GM12878 (cell line): ENCODE data around the gene FUT6. TPM values are rescaled to one million over a fixed set of nuclear protein-coding genes. Genes with fewer than 3 reads are reported as not detected.
A peak's percentile ranks its signal among the peaks of the same experiment; 100 is the strongest.

Source experiments
- ATAC-seq: fragments of 200-7000 bp; cut with Tn5 transposase; 3 replicates; pipeline ENCODE4 v1.9.1; 2020; ENCODE audit warnings: mild to moderate bottlenecking, moderate library complexity
- BruUV-seq: library from RNA; stranded (reverse); fragments of 400-500 nt; replicated peaks from 2 replicates; lab custom pipeline; 2021; lab: Mats Ljungman, UMichigan
- CTCF ChIA-PET: fragments of 300-600 bp; sonication (Branson Sonifier 250); formaldehyde crosslinking; extraction: SDS; loops from one replicate; lab custom pipeline; 2021; ENCODE audit warnings: inconsistent platforms; lab: Yijun Ruan, JAX
- POLR2A ChIA-PET: fragments of 350-600 bp; formaldehyde crosslinking; extraction: SDS; loops from one replicate; lab custom pipeline; 2021; ENCODE audit warnings: inconsistent platforms; lab: Charles Lee
- RAD21 ChIA-PET: fragments of 300-600 bp; sonication (Branson Sonifier 250); formaldehyde crosslinking; loops from one replicate; lab custom pipeline; 2023; ENCODE audit warnings: antibody characterized with exemption; ENCODE audit not compliant: unreplicated experiment; lab: Charles Lee
- SMC1A ChIA-PET: fragments of 300-600 bp; sonication (Branson Sonifier 250); formaldehyde crosslinking; loops from one replicate; lab custom pipeline; 2023; ENCODE audit not compliant: unreplicated experiment, uncharacterized antibody; lab: Charles Lee
- DNase-seq: peaks from one replicate; pipeline ENCODE4 v3.0.0-alpha.2; 2011; ENCODE audit warnings: low read depth, low spot score
- FAIRE-seq: peaks from 3 replicates; lab custom pipeline; 2011; peaks lifted over from hg19 to GRCh38; lab: Jason Lieb, UNC
- H2AFZ ChIP-seq: 2 replicates; pipeline ENCODE4 v1.6.0; 2011; ENCODE audit warnings: low read depth, low read length, control low read depth; ENCODE audit not compliant: control insufficient read depth
- H3K27ac ChIP-seq: 2 replicates; pipeline ENCODE4 v1.5.1; 2011; ENCODE audit warnings: control low read depth; ENCODE audit not compliant: control insufficient read depth, insufficient read depth
- H3K27me3 ChIP-seq, 2 experiments: replicated peaks in 1 of 2; 2 replicates each; pipeline versions ENCODE4 v1.6.0 to v1.6.1; 2011; ENCODE audit warnings: low read length in 1 of 2; ENCODE audit not compliant: control insufficient read depth in 2 of 2, insufficient read depth in 2 of 2
- H3K36me3 ChIP-seq, 2 experiments: 2 replicates each; pipeline ENCODE4 v1.5.1; 2011; ENCODE audit warnings: low read length in 1 of 2; ENCODE audit not compliant: control insufficient read depth in 2 of 2, insufficient read depth in 2 of 2
- H3K4me1 ChIP-seq: 2 replicates; pipeline ENCODE4 v1.6.1; 2011; ENCODE audit warnings: mild to moderate bottlenecking, low read length, moderate library complexity, mixed read lengths; ENCODE audit not compliant: control insufficient read depth, insufficient read depth
- H3K4me2 ChIP-seq: 2 replicates; pipeline ENCODE4 v1.6.0; 2011; ENCODE audit warnings: control low read depth; ENCODE audit not compliant: control insufficient read depth, insufficient read depth
- H3K4me3 ChIP-seq: fragments of 200-600 bp; sonication (generic); 2 replicates; pipeline ENCODE4 v1.5.1; 2016
- H3K79me2 ChIP-seq: 2 replicates; pipeline ENCODE4 v1.6.0; 2011; ENCODE audit warnings: low read length; ENCODE audit not compliant: control insufficient read depth, insufficient read depth
- H3K9ac ChIP-seq: 2 replicates; pipeline ENCODE4 v1.8.0; 2011; ENCODE audit warnings: low read length, control low read depth, mixed read lengths; ENCODE audit not compliant: control insufficient read depth, insufficient read depth
- H3K9me3 ChIP-seq: replicated peaks from 3 replicates; pipeline ENCODE4 v1.5.1; 2011; ENCODE audit warnings: mild to moderate bottlenecking, low read length; ENCODE audit not compliant: control insufficient read depth, insufficient read depth
- H4K20me1 ChIP-seq: 2 replicates; pipeline ENCODE4 v1.6.0; 2011; ENCODE audit not compliant: control insufficient read depth, insufficient read depth
- ATF3 ChIP-seq: IDR thresholded peaks from 2 replicates; pipeline ENCODE4 v1.6.1; 2011; ENCODE audit warnings: low read depth, mild to moderate bottlenecking, low read length, moderate library complexity, borderline replicate concordance; ENCODE audit errors: extremely low read depth
- BHLHE40 ChIP-seq, 2 experiments: fragments of 450-650 bp in 1 of 2; IDR thresholded peaks; 2 replicates each; pipeline ENCODE4 v1.6.1; 2011 to 2017; ENCODE audit warnings: low read depth in 2 of 2, borderline replicate concordance in 1 of 2, improper control_type of control experiment in 1 of 2, low read length in 1 of 2, mild to moderate bottlenecking in 1 of 2
- GATAD2B ChIP-seq: fragments of 450-650 bp; conservative IDR thresholded peaks from 2 replicates; pipeline ENCODE4 v1.6.1; 2017; ENCODE audit warnings: low read depth, mild to moderate bottlenecking, moderate library complexity
- JUNB ChIP-seq: IDR thresholded peaks from 2 replicates; pipeline ENCODE4 v1.6.1; 2016; ENCODE audit warnings: antibody characterized with exemption, mild to moderate bottlenecking
- LARP7 ChIP-seq: fragments of 450-650 bp; IDR thresholded peaks from 2 replicates; pipeline ENCODE4 v1.6.1; 2017; ENCODE audit warnings: mild to moderate bottlenecking
- PML ChIP-seq: IDR thresholded peaks from 2 replicates; pipeline ENCODE4 v1.6.1; 2012; ENCODE audit warnings: low read length, inconsistent platforms
- RCOR1 ChIP-seq: conservative IDR thresholded peaks from 2 replicates; pipeline ENCODE4 v1.6.1; 2012; ENCODE audit warnings: low read depth, low read length, improper control_type of control experiment
- SMAD5 ChIP-seq: IDR thresholded peaks from 2 replicates; pipeline ENCODE4 v1.6.1; 2016; ENCODE audit warnings: antibody characterized with exemption, low read depth
- SP1 ChIP-seq: IDR thresholded peaks from one replicate; pipeline ENCODE4 v1.6.1; 2011; ENCODE audit warnings: low read depth, low read length
- TAF1 ChIP-seq: IDR thresholded peaks from 2 replicates; pipeline ENCODE4 v1.6.1; 2011; ENCODE audit warnings: mild to moderate bottlenecking, low read depth, low read length, borderline replicate concordance
- TCF12 ChIP-seq: IDR thresholded peaks from 2 replicates; pipeline ENCODE4 v1.6.1; 2011; ENCODE audit warnings: low read depth, mild to moderate bottlenecking, low read length
- TCF3 ChIP-seq: IDR thresholded peaks from 2 replicates; pipeline ENCODE4 v1.6.1; 2012; ENCODE audit warnings: low read depth, mild to moderate bottlenecking, low read length, borderline replicate concordance; ENCODE audit not compliant: insufficient read depth
- ZNF207 ChIP-seq: fragments of 450-650 bp; IDR thresholded peaks from 2 replicates; pipeline ENCODE4 v1.6.1; 2014; ENCODE audit warnings: antibody characterized with exemption, mild to moderate bottlenecking, borderline replicate concordance
- WGBS: methylation state at CpG from one replicate; pipeline ENCODE4 v1.1.6; 2016; ENCODE audit warnings: low lambda C conversion rate; ENCODE audit not compliant: insufficient replicate concordance, insufficient coverage; ENCODE audit errors: missing lambda C conversion rate; 5-methylcytosine and 5-hydroxymethylcytosine counted together
- in situ Hi-C: fragments of 300-500 bp; cut with MboI; formaldehyde crosslinking; loops from 9 replicates; pipeline ENCODE4 v1.14.3; 2018; ENCODE audit warnings: mixed read lengths
- intact Hi-C: fragments of 100-400 bp; cut with micrococcal nuclease; formaldehyde crosslinking; loops from one replicate; pipeline ENCODE4 v1.14.2; 2022; ENCODE audit not compliant: unreplicated experiment
- polyA plus RNA-seq, 11 experiments: library from polyadenylated mRNA; depleted of rRNA in 4 of 11; unstranded in 6 of 11; stranded (reverse) in 5 of 11; fragments of >200 nt; fragmentation: Nextera tagmentation in 4 of 11; fragmentation: Illumina TruSeq in 1 of 11; extraction: Ambion mirVana in 4 of 11; extraction: Trizol in 1 of 11; gene quantifications; 1 replicate in 1 of 11; 2 replicates in 10 of 11; pipeline versions ENCODE4 v1.2.1 to v1.2.3, GENCODE V29; 2011 to 2016; ENCODE audit warnings: inconsistent platforms in 2 of 11, missing spikeins in 2 of 11, low read depth in 1 of 11
- total RNA-seq, 4 experiments: library from RNA; depleted of rRNA in 3 of 4; stranded (reverse); fragments of >200 nt in 3 of 4; fragmentation: Illumina TruSeq in 1 of 4; extraction: Trizol in 1 of 4; gene quantifications; 2 replicates each; pipeline versions ENCODE4 v1.2.1 to v1.2.3, GENCODE V29; 2013 to 2021
- TF ChIP-seq, protein P1 (sequence below): IDR thresholded peaks from 2 replicates; pipeline ENCODE4 v1.6.1; 2011; ENCODE audit warnings: mild to moderate bottlenecking, low read depth, low read length, moderate library complexity; ENCODE audit not compliant: insufficient replicate concordance
- TF ChIP-seq, protein P2 (sequence below): IDR thresholded peaks from 2 replicates; pipeline ENCODE4 v1.6.1; 2012; ENCODE audit warnings: low read depth, low read length, improper control_type of control experiment
- TF ChIP-seq, protein P3 (sequence below): fragments of 450-650 bp; IDR thresholded peaks from 2 replicates; pipeline ENCODE4 v1.6.1; 2016; ENCODE audit warnings: mild to moderate bottlenecking

FUT6 gene
- total and polyA plus RNA-seq, 10 of the 15 experiments (the other 5 are each of a cell fraction or from before 2014, with no cell fraction given): not detected

GRCh38 chr19:5827891-5828660, 11.4 kb downstream of the FUT6 start:
- RAD21 ChIA-PET: no interaction called here
- Histone ChIP-seq H3K4me1 (peaks cover 24% of the 10 kb centered on the region), H4K20me1 (no peaks in the 10 kb centered on the region), H3K79me2 (no peaks in the 10 kb centered on the region), H3K4me2 (peak overlapping the region; percentile 93), H3K36me3 (no peaks in the 10 kb centered on the region), H3K27me3 (peaks cover 0 to 4% of the 10 kb centered on the region in 2 experiments; a peak in 2 of 4 replicates), H3K9ac (peak overlapping the region; percentile 82), H3K27ac (peak overlapping the region; percentile 70; the same call in 1 of the 2 replicates), H3K9me3 (no peaks in the 10 kb centered on the region), H2AFZ (peak overlapping the region; percentile 87), H3K4me3 (peak overlapping the region; percentile 63)
- no TSS peak for BruUV-seq
- WGBS: 2% methylated on average over 56 of the region's 91 CpGs
- in situ Hi-C loops (no loop called here), intact Hi-C loops (no loop called here)
- ATAC-seq (peak; percentile 74), FAIRE-seq (no peak), DNase-seq (peak; percentile 38)
- CTCF ChIA-PET: interaction anchor here (2.7 kb wide), 1 partner anchor 24 kb away, joined by 10 read pairs; no protein-coding TSS in a partner anchor
- SMC1A ChIA-PET: interaction anchor here (0.9 kb wide), 1 partner anchor 24 kb away, joined by 3 read pairs; no protein-coding TSS in a partner anchor
- POLR2A ChIA-PET: interaction anchor here (0.7 kb wide), 1 partner anchor 108 kb away, joined by 3 read pairs; the partner anchor contains the start of gene LONP1
- 0 out of 2 replicates have a peak, but pooled peaks have one; percentile 18 for TF ChIP-seq TCF12
- 0 out of 2 replicates have a peak, but pooled peaks have one; percentile 32 for TF ChIP-seq GATAD2B
- TF ChIP-seq BHLHE40 (IDR thresholded peaks at IDR 0.05; ENCODE audit: borderline replicate concordance in 1 of 2, low read depth in 2 of 2, low read length in 1 of 2): peak in 1 of 2 experiments; percentile 66; a peak in 2 of 4 replicates
- TF ChIP-seq JUNB: peak; percentile 33
- peak; percentile 47; the same call in 1 of the 2 replicates for TF ChIP-seq TAF1
- TF ChIP-seq, protein P1, sequence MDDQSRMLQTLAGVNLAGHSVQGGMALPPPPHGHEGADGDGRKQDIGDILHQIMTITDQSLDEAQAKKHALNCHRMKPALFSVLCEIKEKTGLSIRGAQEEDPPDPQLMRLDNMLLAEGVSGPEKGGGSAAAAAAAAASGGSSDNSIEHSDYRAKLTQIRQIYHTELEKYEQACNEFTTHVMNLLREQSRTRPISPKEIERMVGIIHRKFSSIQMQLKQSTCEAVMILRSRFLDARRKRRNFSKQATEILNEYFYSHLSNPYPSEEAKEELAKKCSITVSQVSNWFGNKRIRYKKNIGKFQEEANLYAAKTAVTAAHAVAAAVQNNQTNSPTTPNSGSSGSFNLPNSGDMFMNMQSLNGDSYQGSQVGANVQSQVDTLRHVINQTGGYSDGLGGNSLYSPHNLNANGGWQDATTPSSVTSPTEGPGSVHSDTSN: peak; percentile 4
- no peak for TF ChIP-seq ATF3
- peak; percentile 44; the same call in 1 of the 2 replicates for TF ChIP-seq LARP7
- peak; percentile 93 for TF ChIP-seq SMAD5
- peak; percentile 71; the same call in 1 of the 2 replicates for TF ChIP-seq ZNF207
- peak; percentile 6 for TF ChIP-seq SP1
- peak; percentile 91; the same call in 1 of the 2 replicates for TF ChIP-seq PML
- TF ChIP-seq TCF3: peak; percentile 72; the same call in 1 of the 2 replicates
- TF ChIP-seq RCOR1: 0 out of 2 replicates have a peak, but pooled peaks have one; percentile 72
- TF ChIP-seq, protein P2, sequence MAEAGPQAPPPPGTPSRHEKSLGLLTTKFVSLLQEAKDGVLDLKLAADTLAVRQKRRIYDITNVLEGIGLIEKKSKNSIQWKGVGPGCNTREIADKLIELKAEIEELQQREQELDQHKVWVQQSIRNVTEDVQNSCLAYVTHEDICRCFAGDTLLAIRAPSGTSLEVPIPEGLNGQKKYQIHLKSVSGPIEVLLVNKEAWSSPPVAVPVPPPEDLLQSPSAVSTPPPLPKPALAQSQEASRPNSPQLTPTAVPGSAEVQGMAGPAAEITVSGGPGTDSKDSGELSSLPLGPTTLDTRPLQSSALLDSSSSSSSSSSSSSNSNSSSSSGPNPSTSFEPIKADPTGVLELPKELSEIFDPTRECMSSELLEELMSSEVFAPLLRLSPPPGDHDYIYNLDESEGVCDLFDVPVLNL: no peak
- TF ChIP-seq, protein P3, sequence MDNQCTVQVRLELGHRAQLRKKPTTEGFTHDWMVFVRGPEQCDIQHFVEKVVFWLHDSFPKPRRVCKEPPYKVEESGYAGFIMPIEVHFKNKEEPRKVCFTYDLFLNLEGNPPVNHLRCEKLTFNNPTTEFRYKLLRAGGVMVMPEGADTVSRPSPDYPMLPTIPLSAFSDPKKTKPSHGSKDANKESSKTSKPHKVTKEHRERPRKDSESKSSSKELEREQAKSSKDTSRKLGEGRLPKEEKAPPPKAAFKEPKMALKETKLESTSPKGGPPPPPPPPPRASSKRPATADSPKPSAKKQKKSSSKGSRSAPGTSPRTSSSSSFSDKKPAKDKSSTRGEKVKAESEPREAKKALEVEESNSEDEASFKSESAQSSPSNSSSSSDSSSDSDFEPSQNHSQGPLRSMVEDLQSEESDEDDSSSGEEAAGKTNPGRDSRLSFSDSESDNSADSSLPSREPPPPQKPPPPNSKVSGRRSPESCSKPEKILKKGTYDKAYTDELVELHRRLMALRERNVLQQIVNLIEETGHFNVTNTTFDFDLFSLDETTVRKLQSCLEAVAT: no peak
